Keratinocyte (primary cell): ENCODE results near the gene ARNT2. TPM values are rescaled to one million over a fixed set of nuclear protein-coding genes. Genes with fewer than 3 reads are reported as not detected.

ENCODE experiments used
- DNase-seq: peaks from one replicate; pipeline ENCODE4 v3.0.0-alpha.2; 2011; ENCODE audit warnings: low read depth, missing footprints, low spot score
- FAIRE-seq: peaks from 2 replicates; lab custom pipeline; 2011; peaks lifted over from hg19 to GRCh38; lab: Jason Lieb, UNC
- H2AFZ ChIP-seq: 2 replicates; pipeline ENCODE4 v1.6.0; 2012; ENCODE audit warnings: low read length, control low read depth, inconsistent platforms; ENCODE audit not compliant: control insufficient read depth
- H3K27ac ChIP-seq: 2 replicates; pipeline ENCODE4 v1.5.1; 2011; ENCODE audit warnings: low read length; ENCODE audit not compliant: control insufficient read depth, insufficient read depth
- H3K27me3 ChIP-seq: 3 replicates; pipeline ENCODE4 v1.6.0; 2011; ENCODE audit warnings: low read length; ENCODE audit not compliant: control insufficient read depth, insufficient read depth; ENCODE audit errors: extremely low read depth
- H3K36me3 ChIP-seq, 2 experiments: 2 replicates in 1 of 2; 3 replicates in 1 of 2; pipeline ENCODE4 v1.5.1; 2011; ENCODE audit warnings: low read length in 2 of 2, mild to moderate bottlenecking in 1 of 2; ENCODE audit not compliant: control insufficient read depth in 2 of 2, insufficient read depth in 2 of 2; ENCODE audit errors: extremely low read depth in 1 of 2
- H3K4me1 ChIP-seq: 3 replicates; pipeline ENCODE4 v1.5.1; 2011; ENCODE audit warnings: low read length; ENCODE audit not compliant: control insufficient read depth, insufficient read depth; ENCODE audit errors: extremely low read depth
- H3K4me2 ChIP-seq: 3 replicates; pipeline ENCODE4 v1.6.0; 2011; ENCODE audit warnings: low read depth, low read length; ENCODE audit not compliant: control insufficient read depth, insufficient read depth; ENCODE audit errors: extremely low read depth
- H3K4me3 ChIP-seq, 3 experiments: fragments of 200-600 bp in 1 of 3; sonication (generic) in 1 of 3; 2 replicates in 2 of 3; 3 replicates in 1 of 3; pipeline ENCODE4 v1.5.1; 2011 to 2016; ENCODE audit warnings: low read length in 3 of 3, mild to moderate bottlenecking in 3 of 3, control low read depth in 2 of 3, inconsistent platforms in 1 of 3, low read depth in 1 of 3, mixed read lengths in 1 of 3, mixed run types in 1 of 3, moderate library complexity in 1 of 3; ENCODE audit not compliant: control insufficient read depth in 2 of 3, insufficient read depth in 2 of 3; ENCODE audit errors: extremely low read depth in 1 of 3
- H3K79me2 ChIP-seq: 2 replicates; pipeline ENCODE4 v1.6.0; 2012; ENCODE audit warnings: low read length; ENCODE audit not compliant: control insufficient read depth, insufficient read depth
- H3K9ac ChIP-seq: 3 replicates; pipeline ENCODE4 v1.6.0; 2011; ENCODE audit warnings: low read length; ENCODE audit not compliant: control insufficient read depth, insufficient read depth; ENCODE audit errors: extremely low read depth
- H3K9me1 ChIP-seq: 3 replicates; pipeline ENCODE4 v1.6.0; 2011; ENCODE audit warnings: low read length; ENCODE audit not compliant: control insufficient read depth, insufficient read depth; ENCODE audit errors: extremely low read depth
- H3K9me3 ChIP-seq: 2 replicates; pipeline ENCODE4 v1.5.1; 2012; ENCODE audit warnings: low read depth, low read length; ENCODE audit not compliant: control insufficient read depth
- H4K20me1 ChIP-seq: 3 replicates; pipeline ENCODE4 v1.6.0; 2011; ENCODE audit warnings: low read length; ENCODE audit not compliant: control insufficient read depth, insufficient read depth; ENCODE audit errors: extremely low read depth
- CTCF ChIP-seq, 3 experiments: IDR thresholded peaks in 1 of 3; conservative IDR thresholded peaks in 1 of 3; optimal IDR thresholded peaks in 1 of 3; 2 replicates in 2 of 3; 3 replicates in 1 of 3; pipeline versions ENCODE3 to v1.5.1; 2011; ENCODE audit warnings: low read length in 3 of 3, mild to moderate bottlenecking in 3 of 3, moderate library complexity in 2 of 3, control low read depth in 1 of 3, inconsistent platforms in 1 of 3; ENCODE audit not compliant: insufficient read depth in 2 of 3; ENCODE audit errors: extremely low read depth in 1 of 3
- EZH2 ChIP-seq: IDR thresholded peaks from one replicate; pipeline ENCODE4 v1.6.1; 2012; ENCODE audit warnings: inconsistent platforms, mild to moderate bottlenecking, low read length, moderate library complexity
- dilution Hi-C: fragments of 300-500 bp; cut with MboI; formaldehyde crosslinking; loops from one replicate; pipeline ENCODE4 v1.7.0; 2020; ENCODE audit warnings: low sequenced_read_pairs; ENCODE audit not compliant: extremely low pct_ligation_motif_present
- polyA plus RNA-seq, 5 experiments: library from polyadenylated mRNA; depleted of rRNA in 3 of 5; stranded (reverse) in 3 of 5; stranded (forward) in 1 of 5; unstranded in 1 of 5; fragments of >200 nt; gene quantifications; 1 replicate in 1 of 5; 2 replicates in 3 of 5; 3 replicates in 1 of 5; pipeline versions ENCODE4 v1.2.1 to v1.2.3, GENCODE V29; 2011 to 2012; ENCODE audit warnings: missing spikeins in 2 of 5, low read depth in 1 of 5, low replicate concordance in 1 of 5

The ARNT2 gene
- polyA plus RNA-seq, 1 donor (not counting 4 experiments of a cell fraction or from before 2014, with no cell fraction given) = 0.16 TPM

GRCh38 chr15:80403712-80404056 is 498 bp upstream of the ARNT2 start:
- TF ChIP-seq CTCF (optimal IDR thresholded peaks at IDR 0.05 in 1 of 3, IDR thresholded peaks at IDR 0.05 in 1 of 3, conservative IDR thresholded peaks at IDR 0.05 in 1 of 3; ENCODE audit: extremely low read depth in 1 of 3, insufficient read depth in 2 of 3, low read length in 3 of 3) (no peak), EZH2 (peak; percentile 86)
- no peak overlapping the region for H3K9ac ChIP-seq

GRCh38 chr15:80404761-80405553 is 775 bp downstream of the ARNT2 start:
- H3K36me3 ChIP-seq = no peaks in the 10 kb centered on the region
- H3K79me2 ChIP-seq = no peaks in the 10 kb centered on the region
- no peaks in the 10 kb centered on the region for H3K9me1 ChIP-seq
- no peaks in the 10 kb centered on the region for H3K4me1 ChIP-seq
- H3K27me3 ChIP-seq = peaks cover 66% of the 10 kb centered on the region
- H4K20me1 ChIP-seq = no peaks in the 10 kb centered on the region
- TF ChIP-seq EZH2 (peak; percentile 94), CTCF (optimal IDR thresholded peaks at IDR 0.05 in 1 of 3, IDR thresholded peaks at IDR 0.05 in 1 of 3, conservative IDR thresholded peaks at IDR 0.05 in 1 of 3; ENCODE audit: extremely low read depth in 1 of 3, insufficient read depth in 2 of 3, low read length in 3 of 3) (no peak)
- no peak overlapping the region for H3K9ac ChIP-seq
- dilution Hi-C loops = no loop called here
- H2AFZ ChIP-seq = no peak overlapping the region
- peak overlapping the region; percentile 32 for H3K4me2 ChIP-seq
- H3K9me3 ChIP-seq = no peaks in the 10 kb centered on the region
- no peak for DNase-seq
- FAIRE-seq = no peak
- no peak overlapping the region for H3K27ac ChIP-seq
- H3K4me3 ChIP-seq = no peak overlapping the region

More at GRCh38 chr15:80403712-80404056, 498 bp upstream of the ARNT2 start:
- H3K9me1 ChIP-seq = no peaks in the 10 kb centered on the region
- dilution Hi-C loops = no loop called here
- H4K20me1 ChIP-seq = no peaks in the 10 kb centered on the region
- no peak for FAIRE-seq
- H3K4me2 ChIP-seq = peak overlapping the region; percentile 32
- no peak overlapping the region for H2AFZ ChIP-seq
- H3K36me3 ChIP-seq = no peaks in the 10 kb centered on the region
- no peak overlapping the region for H3K4me3 ChIP-seq
- no peak for DNase-seq
- H3K9me3 ChIP-seq = no peaks in the 10 kb centered on the region
- no peak overlapping the region for H3K27ac ChIP-seq
- peaks cover 63% of the 10 kb centered on the region for H3K27me3 ChIP-seq
- H3K4me1 ChIP-seq = no peaks in the 10 kb centered on the region
- no peaks in the 10 kb centered on the region for H3K79me2 ChIP-seq
